GM12865 (cell line): Measurements from ENCODE around the gene DPYSL5.

Experiments
- DNase-seq: peaks from one replicate; pipeline ENCODE4 v3.0.0; 2010; ENCODE audit warnings: low read depth
- H3K4me3 ChIP-seq: 2 replicates; pipeline ENCODE4 v1.5.1; 2011; ENCODE audit warnings: mild to moderate bottlenecking, low read depth, low read length, control low read depth
- CTCF ChIP-seq: IDR thresholded peaks from 2 replicates; pipeline ENCODE4 v1.5.1; 2011; ENCODE audit warnings: low read length, control low read depth, low read depth, inconsistent platforms; ENCODE audit not compliant: insufficient read depth; ENCODE audit errors: missing control alignments

Gene DPYSL5

GRCh38 chr2:26845021-26845420 lies 2.9 kb upstream of the DPYSL5 start:
- no peak for DNase-seq
- TF ChIP-seq CTCF = no peak
- H3K4me3 ChIP-seq = no peak overlapping the region

GRCh38 chr2:26846334-26847306 lies 1.3 kb upstream of the DPYSL5 start:
- peak; percentile 78 for TF ChIP-seq CTCF
- DNase-seq = peak; percentile 77
- no peak overlapping the region for H3K4me3 ChIP-seq

- DNase-seq = no peak
- H3K4me3 ChIP-seq = no peak overlapping the region
- TF ChIP-seq CTCF = no peak
These were observed 651 bp upstream of the DPYSL5 start for GRCh38 chr2:26847307-26847654.

GRCh38 chr2:26848336-26849055 lies 564 bp downstream of the DPYSL5 start:
- no peak for TF ChIP-seq CTCF
- DNase-seq = no peak
- no peak overlapping the region for H3K4me3 ChIP-seq

- H3K4me3 ChIP-seq = no peak overlapping the region
- no peak for TF ChIP-seq CTCF
- no peak for DNase-seq
These were observed 1.4 kb downstream of the DPYSL5 start for GRCh38 chr2:26849056-26849999.

GRCh38 chr2:26850000-26850431 lies 2.1 kb downstream of the DPYSL5 start:
- TF ChIP-seq CTCF = no peak
- H3K4me3 ChIP-seq = no peak overlapping the region
- no peak for DNase-seq
